Measurements from ENCODE around the gene POC1A. TPM values are rescaled to one million over a fixed set of nuclear protein-coding genes. Genes with fewer than 3 reads are reported as not detected.

The POC1A gene
- total and polyA plus RNA-seq, 2 of the 4 experiments (the other 2 are of a cell fraction) = 10.6 to 11.5 TPM

DNA sequence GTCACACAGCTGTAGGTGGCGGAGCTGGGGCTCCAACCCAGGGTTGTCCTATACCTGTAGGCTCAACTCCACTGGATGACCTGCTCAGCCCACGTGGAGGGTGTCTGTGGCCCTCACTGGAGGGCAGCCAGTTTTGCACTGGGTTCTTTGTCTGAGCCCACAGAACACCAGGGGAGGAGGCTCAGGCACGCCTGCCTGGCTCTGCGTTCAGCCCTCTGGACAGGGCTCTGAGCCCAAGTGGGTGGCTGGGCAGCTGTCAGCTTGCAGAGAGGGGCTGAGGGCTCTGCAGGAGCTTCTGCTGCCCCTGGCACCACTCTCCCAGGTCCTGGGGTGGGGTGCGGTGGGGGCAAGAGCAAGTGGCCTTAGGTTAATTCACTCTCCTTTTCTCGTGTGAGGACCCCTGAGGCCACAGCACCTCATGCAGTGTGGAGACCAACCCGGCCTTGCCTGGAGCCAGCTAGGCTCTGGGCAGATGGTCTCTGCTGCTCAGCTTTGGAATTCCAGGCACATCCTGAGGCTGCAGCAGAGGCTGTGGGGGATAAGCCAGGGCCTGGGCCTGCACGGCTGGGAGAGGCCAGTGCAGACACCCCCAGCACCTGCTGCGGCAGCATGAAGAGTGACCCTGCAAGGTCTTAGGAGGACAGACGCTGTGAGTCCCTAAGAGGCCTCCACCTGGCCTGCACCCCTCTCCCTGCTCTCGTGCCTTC, 121.4 kb downstream of the POC1A start:
- H3K27me3 ChIP-seq (ENCODE audit: control insufficient read depth, insufficient read depth, low read length) = no peaks in the 10 kb centered on the region; the same call in 1 of the 2 replicates
- no peak for DNase-seq
- H4K8ac ChIP-seq (ENCODE audit: low read depth in 2 of 2, low read length in 2 of 2) = no peak overlapping the region
- no peaks in the 10 kb centered on the region for H3K9me3 ChIP-seq (ENCODE audit: control insufficient read depth, insufficient read depth, low read length)
- TF ChIP-seq, protein P1, sequence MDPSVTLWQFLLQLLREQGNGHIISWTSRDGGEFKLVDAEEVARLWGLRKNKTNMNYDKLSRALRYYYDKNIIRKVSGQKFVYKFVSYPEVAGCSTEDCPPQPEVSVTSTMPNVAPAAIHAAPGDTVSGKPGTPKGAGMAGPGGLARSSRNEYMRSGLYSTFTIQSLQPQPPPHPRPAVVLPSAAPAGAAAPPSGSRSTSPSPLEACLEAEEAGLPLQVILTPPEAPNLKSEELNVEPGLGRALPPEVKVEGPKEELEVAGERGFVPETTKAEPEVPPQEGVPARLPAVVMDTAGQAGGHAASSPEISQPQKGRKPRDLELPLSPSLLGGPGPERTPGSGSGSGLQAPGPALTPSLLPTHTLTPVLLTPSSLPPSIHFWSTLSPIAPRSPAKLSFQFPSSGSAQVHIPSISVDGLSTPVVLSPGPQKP (IDR thresholded peaks at IDR 0.05; ENCODE audit: borderline replicate concordance, low read depth, low read length) = no peak
- TF ChIP-seq MXI1 (IDR thresholded peaks at IDR 0.05; ENCODE audit: borderline replicate concordance, low read depth, low read length) (no peak), BHLHE40 (IDR thresholded peaks at IDR 0.05; ENCODE audit: low read depth, low read length) (no peak), CEBPB (IDR thresholded peaks at IDR 0.05; ENCODE audit: low read depth, low read length) (no peak), POLR2A (IDR thresholded peaks at IDR 0.05; ENCODE audit: low read depth, low read length) (no peak), CHD1 (IDR thresholded peaks at IDR 0.05; ENCODE audit: low read depth, low read length) (no peak), RCOR1 (IDR thresholded peaks at IDR 0.05; ENCODE audit: insufficient replicate concordance, low read length) (no peak)
- TF ChIP-seq, protein P2, sequence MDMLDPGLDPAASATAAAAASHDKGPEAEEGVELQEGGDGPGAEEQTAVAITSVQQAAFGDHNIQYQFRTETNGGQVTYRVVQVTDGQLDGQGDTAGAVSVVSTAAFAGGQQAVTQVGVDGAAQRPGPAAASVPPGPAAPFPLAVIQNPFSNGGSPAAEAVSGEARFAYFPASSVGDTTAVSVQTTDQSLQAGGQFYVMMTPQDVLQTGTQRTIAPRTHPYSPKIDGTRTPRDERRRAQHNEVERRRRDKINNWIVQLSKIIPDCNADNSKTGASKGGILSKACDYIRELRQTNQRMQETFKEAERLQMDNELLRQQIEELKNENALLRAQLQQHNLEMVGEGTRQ (IDR thresholded peaks at IDR 0.05; ENCODE audit: low read depth, low read length) = no peak
- TF ChIP-seq, protein P3, sequence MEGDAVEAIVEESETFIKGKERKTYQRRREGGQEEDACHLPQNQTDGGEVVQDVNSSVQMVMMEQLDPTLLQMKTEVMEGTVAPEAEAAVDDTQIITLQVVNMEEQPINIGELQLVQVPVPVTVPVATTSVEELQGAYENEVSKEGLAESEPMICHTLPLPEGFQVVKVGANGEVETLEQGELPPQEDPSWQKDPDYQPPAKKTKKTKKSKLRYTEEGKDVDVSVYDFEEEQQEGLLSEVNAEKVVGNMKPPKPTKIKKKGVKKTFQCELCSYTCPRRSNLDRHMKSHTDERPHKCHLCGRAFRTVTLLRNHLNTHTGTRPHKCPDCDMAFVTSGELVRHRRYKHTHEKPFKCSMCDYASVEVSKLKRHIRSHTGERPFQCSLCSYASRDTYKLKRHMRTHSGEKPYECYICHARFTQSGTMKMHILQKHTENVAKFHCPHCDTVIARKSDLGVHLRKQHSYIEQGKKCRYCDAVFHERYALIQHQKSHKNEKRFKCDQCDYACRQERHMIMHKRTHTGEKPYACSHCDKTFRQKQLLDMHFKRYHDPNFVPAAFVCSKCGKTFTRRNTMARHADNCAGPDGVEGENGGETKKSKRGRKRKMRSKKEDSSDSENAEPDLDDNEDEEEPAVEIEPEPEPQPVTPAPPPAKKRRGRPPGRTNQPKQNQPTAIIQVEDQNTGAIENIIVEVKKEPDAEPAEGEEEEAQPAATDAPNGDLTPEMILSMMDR (conservative IDR thresholded peaks at IDR 0.05; ENCODE audit: low read depth, low read length) = no peak
- no peak overlapping the region for H3K23ac ChIP-seq (ENCODE audit: low read depth, low read length)
- no peak overlapping the region for H3K56ac ChIP-seq (ENCODE audit: extremely low read depth, insufficient read depth, low read length)
- H3K27ac ChIP-seq (ENCODE audit: insufficient read depth, low read length) = no peak overlapping the region
- H4K5ac ChIP-seq (ENCODE audit: low read depth, low read length) = no peak overlapping the region
- H3K18ac ChIP-seq (ENCODE audit: low read depth, low read length) = no peak overlapping the region
- in situ Hi-C loops (cut with MboI; ENCODE audit: low sequenced_read_pairs) = no loop called here
- intact Hi-C loops (cut with micrococcal nuclease) = no loop called here
- no peak overlapping the region for H2AK5ac ChIP-seq (ENCODE audit: low read depth, low read length)
- no peaks in the 10 kb centered on the region for H4K20me1 ChIP-seq (ENCODE audit: insufficient read depth, low read length)
- H3K9me1 ChIP-seq (ENCODE audit: insufficient read depth, low read length) = no peaks in the 10 kb centered on the region
- H2BK5ac ChIP-seq (ENCODE audit: low read depth, low read length, poor library complexity, severe bottlenecking) = no peak overlapping the region
- no peak overlapping the region for H2BK120ac ChIP-seq (ENCODE audit: low read depth, low read length)
- no peak overlapping the region for H3K4me3 ChIP-seq (ENCODE audit: insufficient read depth, low read depth, low read length)
- no peaks in the 10 kb centered on the region for H3K4me1 ChIP-seq (ENCODE audit: control insufficient read depth, insufficient read depth, low read length)
- H2AK9ac ChIP-seq (replicated peaks; ENCODE audit: low read depth, low read length, poor library complexity) = no peak overlapping the region
- no peak overlapping the region for H2BK20ac ChIP-seq (ENCODE audit: low read depth, low read length)
- WGBS, 2 experiments (ENCODE audit: extremely low coverage in 2 of 2, insufficient read length in 1 of 2) = 80% methylated on average over 1 of the region's 11 CpGs; no CpG with 5 or more reads in 1 of the 2 experiments
- ChIA-PET POLR2A (ENCODE audit: unreplicated experiment) (no interaction called here), CTCF (interaction anchor here (0.6 kb wide), 1 partner anchor 20 kb away, joined by 3 read pairs; no protein-coding TSS in a partner anchor)
- H3K4me2 ChIP-seq (ENCODE audit: low read depth, low read length) = no peak overlapping the region
- dilution Hi-C loops (cut with HindIII; ENCODE audit: low sequenced_read_pairs, unreplicated experiment) = no loop called here
- ATAC-seq (ENCODE audit: low read depth) = no peak
- no peak overlapping the region for H3K4ac ChIP-seq (ENCODE audit: low read depth, low read length)
- H3K36me3 ChIP-seq (ENCODE audit: control insufficient read depth, insufficient read depth, low read length) = no peaks in the 10 kb centered on the region
- H2AFZ ChIP-seq (replicated peaks; ENCODE audit: low read length, poor library complexity) = no peak overlapping the region
- H3K14ac ChIP-seq (replicated peaks; ENCODE audit: low read depth, low read length) = no peak overlapping the region
- no peak overlapping the region for H2BK15ac ChIP-seq (ENCODE audit: low read depth, low read length)
- H4K91ac ChIP-seq (ENCODE audit: insufficient read depth, low read depth, low read length) = no peak overlapping the region
- no peaks in the 10 kb centered on the region for H3K79me1 ChIP-seq (ENCODE audit: low read depth in 1 of 2, low read length in 2 of 2)
- H3K9ac ChIP-seq (ENCODE audit: low read depth, low read length) = no peak overlapping the region
- no TSS peak for BruUV-seq (replicated peaks)

Data from IMR-90 (cell line).